HG02678 (cell line): ENCODE results near the gene PPIP5K2.
A peak's percentile ranks its signal among the peaks of the same experiment; 100 is the strongest.
"Not testable (repeated sequence)": the region's sequence is repeated elsewhere in the genome, so short reads cannot be mapped to it uniquely, and the experiment has no call there.

ENCODE experiments used
- ATAC-seq: cut with Tn5 transposase; IDR thresholded peaks from one replicate; pipeline ENCODE4 v1.9.1; 2021; ENCODE audit warnings: mild to moderate bottlenecking, moderate library complexity; ENCODE audit not compliant: unreplicated experiment

The PPIP5K2 gene

GRCh38 chr5:103119765-103120606 lies at the start of gene PPIP5K2, which contains the start of gene GIN1:
Gene PPIP5K2 (plus strand): TSS chr5:103120301. CDS start chr5:103129590, 9,289 bp downstream.
Gene GIN1 (minus strand): TSS chr5:103120138. CDS start chr5:103108707, 11,431 bp downstream.
- peak; percentile 90 for ATAC-seq

GRCh38 chr5:103073500-103073899 lies 46.6 kb upstream of the PPIP5K2 start:
- ATAC-seq = not testable (repeated sequence)

- no peak for ATAC-seq
These were observed 44.7 kb upstream of the PPIP5K2 start for GRCh38 chr5:103075442-103075841.

GRCh38 chr5:103079796-103080195 lies 40.3 kb upstream of the PPIP5K2 start:
- ATAC-seq = no peak

- ATAC-seq = no peak
These were observed 33.6 kb upstream of the PPIP5K2 start for GRCh38 chr5:103086547-103086946.

GRCh38 chr5:103089272-103089671 lies 30.8 kb upstream of the PPIP5K2 start:
- no peak for ATAC-seq

GRCh38 chr5:103090791-103091190 lies 29.3 kb upstream of the PPIP5K2 start:
- ATAC-seq = no peak

GRCh38 chr5:103092676-103093075 lies 27.4 kb upstream of the PPIP5K2 start:
- no peak for ATAC-seq

- ATAC-seq = no peak
These were observed 26.4 kb upstream of the PPIP5K2 start for GRCh38 chr5:103093727-103094126.

- ATAC-seq = no peak
These were observed 25.4 kb upstream of the PPIP5K2 start for GRCh38 chr5:103094737-103095136.

GRCh38 chr5:103098993-103099392 lies 21.1 kb upstream of the PPIP5K2 start:
- ATAC-seq = no peak

- ATAC-seq = no peak
These were observed 18.9 kb upstream of the PPIP5K2 start for GRCh38 chr5:103101079-103101750.

GRCh38 chr5:103102234-103102633 lies 17.9 kb upstream of the PPIP5K2 start:
- ATAC-seq = no peak

- ATAC-seq = no peak
These were observed 12.0 kb upstream of the PPIP5K2 start for GRCh38 chr5:103108086-103108485.

GRCh38 chr5:103109277-103109676 lies 10.8 kb upstream of the PPIP5K2 start:
- ATAC-seq = no peak

GRCh38 chr5:103110403-103110802 lies 9.7 kb upstream of the PPIP5K2 start:
- no peak for ATAC-seq

GRCh38 chr5:103111468-103111867 lies 8.6 kb upstream of the PPIP5K2 start:
- ATAC-seq = no peak

GRCh38 chr5:103112910-103113309 lies 7.2 kb upstream of the PPIP5K2 start:
- no peak for ATAC-seq

- ATAC-seq = no peak
These were observed 5.7 kb upstream of the PPIP5K2 start for GRCh38 chr5:103114440-103114839.

GRCh38 chr5:103117471-103117991 lies 2.6 kb upstream of the PPIP5K2 start:
- no peak for ATAC-seq

- no peak for ATAC-seq
These were observed 884 bp upstream of the PPIP5K2 start for GRCh38 chr5:103119070-103119764.
